ENCODE results near the gene SLC1A3. TPM values are rescaled to one million over a fixed set of nuclear protein-coding genes. Genes with fewer than 3 reads are reported as not detected.

The SLC1A3 gene
- total and polyA plus RNA-seq, 4 donors: 3.4 to 47.6 (median 28.2) TPM

DNA sequence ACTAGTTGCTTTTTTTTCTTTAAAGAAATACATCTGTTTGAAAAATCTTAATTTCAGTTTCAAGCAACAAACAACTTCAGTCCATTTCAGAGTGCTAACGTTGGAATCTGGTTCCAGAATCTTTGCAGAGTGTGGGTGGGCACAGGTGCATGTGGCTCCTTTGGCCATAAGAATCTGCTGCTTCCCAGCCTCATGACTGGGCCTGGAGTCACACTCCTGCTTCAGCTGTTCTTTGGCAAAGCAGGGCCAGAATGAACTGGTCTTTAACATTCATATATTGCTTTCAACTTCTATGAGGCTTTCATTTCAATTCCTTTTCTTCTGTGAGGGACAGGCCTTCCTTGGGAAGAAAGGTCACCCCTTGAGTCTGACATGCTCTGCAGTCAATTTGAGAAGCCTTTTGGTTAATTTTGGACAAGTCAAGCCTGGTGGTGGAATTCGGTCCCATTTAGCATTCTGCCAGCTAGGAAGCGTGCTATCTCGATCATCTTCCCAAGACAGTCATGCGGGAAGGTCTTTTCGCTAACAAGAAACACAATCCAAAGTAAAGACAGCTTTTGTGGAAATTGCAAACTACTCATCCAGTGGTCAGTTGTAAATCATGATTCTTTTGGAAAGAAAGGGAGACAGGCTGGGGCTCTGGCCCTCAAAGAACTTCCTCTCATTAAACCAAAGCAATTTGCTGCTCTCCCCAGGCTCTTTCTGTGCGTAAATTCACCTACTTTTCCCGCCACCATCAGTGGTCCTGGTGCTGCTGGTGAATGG lies 55.2 kb downstream of the SLC1A3 start:
- ATAC-seq (ENCODE audit: insufficient read depth, low FRiP score) (no peak), DNase-seq (no peak)
- H3K4me1 ChIP-seq (ENCODE audit: control insufficient read depth in 5 of 5, insufficient read depth in 5 of 5, low read length in 5 of 5): peaks cover 0 to 56% (median 21%) of the 10 kb centered on the region in 5 donors
- no peaks in the 10 kb centered on the region for H3K27me3 ChIP-seq (ENCODE audit: control insufficient read depth in 3 of 3, insufficient read depth in 3 of 3, low read length in 2 of 3)
- TF ChIP-seq, protein P1, sequence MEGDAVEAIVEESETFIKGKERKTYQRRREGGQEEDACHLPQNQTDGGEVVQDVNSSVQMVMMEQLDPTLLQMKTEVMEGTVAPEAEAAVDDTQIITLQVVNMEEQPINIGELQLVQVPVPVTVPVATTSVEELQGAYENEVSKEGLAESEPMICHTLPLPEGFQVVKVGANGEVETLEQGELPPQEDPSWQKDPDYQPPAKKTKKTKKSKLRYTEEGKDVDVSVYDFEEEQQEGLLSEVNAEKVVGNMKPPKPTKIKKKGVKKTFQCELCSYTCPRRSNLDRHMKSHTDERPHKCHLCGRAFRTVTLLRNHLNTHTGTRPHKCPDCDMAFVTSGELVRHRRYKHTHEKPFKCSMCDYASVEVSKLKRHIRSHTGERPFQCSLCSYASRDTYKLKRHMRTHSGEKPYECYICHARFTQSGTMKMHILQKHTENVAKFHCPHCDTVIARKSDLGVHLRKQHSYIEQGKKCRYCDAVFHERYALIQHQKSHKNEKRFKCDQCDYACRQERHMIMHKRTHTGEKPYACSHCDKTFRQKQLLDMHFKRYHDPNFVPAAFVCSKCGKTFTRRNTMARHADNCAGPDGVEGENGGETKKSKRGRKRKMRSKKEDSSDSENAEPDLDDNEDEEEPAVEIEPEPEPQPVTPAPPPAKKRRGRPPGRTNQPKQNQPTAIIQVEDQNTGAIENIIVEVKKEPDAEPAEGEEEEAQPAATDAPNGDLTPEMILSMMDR (IDR thresholded peaks at IDR 0.05; ENCODE audit: control extremely low read depth, extremely low read depth): no peak
- WGBS, 2 donors: 94 to 97% methylated on average over 8 of the region's 8 CpGs
- no peak overlapping the region for H3K27ac ChIP-seq (ENCODE audit: low read depth in 1 of 2, low read length in 1 of 2)
- H3K9me3 ChIP-seq (ENCODE audit: control insufficient read depth in 4 of 4, insufficient read depth in 3 of 4, low read length in 3 of 4): peaks cover 0 to 2% (median 0%) of the 10 kb centered on the region in 4 donors
- peaks cover 0 to 2% (median under 1%) of the 10 kb centered on the region in 4 donors for H3K36me3 ChIP-seq (ENCODE audit: control insufficient read depth in 4 of 4, insufficient read depth in 4 of 4, low read length in 4 of 4)
- H3K9ac ChIP-seq (ENCODE audit: insufficient read depth in 1 of 2, low read length in 2 of 2): no peak overlapping the region
- no peak overlapping the region for H3K4me3 ChIP-seq

GRCh38 chr5:36662291-36662851 lies 56.0 kb downstream of the SLC1A3 start:
- Histone ChIP-seq H3K36me3 (ENCODE audit: control insufficient read depth in 4 of 4, insufficient read depth in 4 of 4, low read length in 4 of 4) (peaks cover 0 to 2% (median under 1%) of the 10 kb centered on the region in 4 donors), H3K27ac (ENCODE audit: low read depth in 1 of 2, low read length in 1 of 2) (no peak overlapping the region), H3K27me3 (ENCODE audit: control insufficient read depth in 3 of 3, insufficient read depth in 3 of 3, low read length in 2 of 3) (no peaks in the 10 kb centered on the region), H3K4me1 (ENCODE audit: control insufficient read depth in 5 of 5, insufficient read depth in 5 of 5, low read length in 5 of 5) (peaks cover 0 to 48% (median 20%) of the 10 kb centered on the region in 5 donors), H3K9ac (ENCODE audit: insufficient read depth in 1 of 2, low read length in 2 of 2) (no peak overlapping the region), H3K4me3 (no peak overlapping the region), H3K9me3 (ENCODE audit: control insufficient read depth in 4 of 4, insufficient read depth in 3 of 4, low read length in 3 of 4) (peaks cover 0 to 2% (median 0%) of the 10 kb centered on the region in 4 donors)
- ATAC-seq (ENCODE audit: insufficient read depth, low FRiP score) (no peak), DNase-seq (peak in 2 of 3 donors; percentile 32 to 45)
- TF ChIP-seq, protein P1 (IDR thresholded peaks at IDR 0.05; ENCODE audit: control extremely low read depth, extremely low read depth): no peak
- WGBS, 2 donors: 87 to 89% methylated on average over 22 of the region's 22 CpGs

- Histone ChIP-seq H3K9ac (ENCODE audit: insufficient read depth in 1 of 2, low read length in 2 of 2) (no peak overlapping the region), H3K36me3 (ENCODE audit: control insufficient read depth in 4 of 4, insufficient read depth in 4 of 4, low read length in 4 of 4) (peaks cover 0 to 2% (median under 1%) of the 10 kb centered on the region in 4 donors), H3K9me3 (ENCODE audit: control insufficient read depth in 4 of 4, insufficient read depth in 3 of 4, low read length in 3 of 4) (peaks cover 0 to 2% (median 0%) of the 10 kb centered on the region in 4 donors), H3K27me3 (ENCODE audit: control insufficient read depth in 3 of 3, insufficient read depth in 3 of 3, low read length in 2 of 3) (no peaks in the 10 kb centered on the region), H3K27ac (ENCODE audit: low read depth in 1 of 2, low read length in 1 of 2) (no peak overlapping the region), H3K4me3 (no peak overlapping the region), H3K4me1 (ENCODE audit: control insufficient read depth in 5 of 5, insufficient read depth in 5 of 5, low read length in 5 of 5) (peaks cover 0 to 25% (median 9%) of the 10 kb centered on the region in 5 donors)
- ATAC-seq (ENCODE audit: insufficient read depth, low FRiP score) (no peak), DNase-seq (no peak)
- TF ChIP-seq, protein P1 (IDR thresholded peaks at IDR 0.05; ENCODE audit: control extremely low read depth, extremely low read depth): no peak
- 96 to 97% methylated on average over 3 of the region's 3 CpGs for WGBS, 2 donors
Observed at GRCh38 chr5:36664766-36665165, 58.4 kb downstream of the SLC1A3 start.
